OCI-LY1 (cell line): ENCODE measurements around the gene SGPP1.

Experiments used
- H2AFZ ChIP-seq: fragments of 200-600 bp; sonication (generic), shearing (Covaris generic); 2 replicates; pipeline ENCODE4 v1.6.0; 2014; ENCODE audit warnings: antibody characterized with exemption, mild to moderate bottlenecking, low read length
- H3F3A ChIP-seq: fragments of 200-600 bp; sonication (generic), shearing (Covaris generic); 2 replicates; pipeline ENCODE4 v1.6.0; 2014; ENCODE audit warnings: mild to moderate bottlenecking, antibody characterized with exemption, low read length, moderate library complexity; ENCODE audit not compliant: insufficient read depth
- H3K27ac ChIP-seq: fragments of 200-600 bp; sonication (generic); 2 replicates; pipeline ENCODE4 v1.5.1; 2014; ENCODE audit warnings: low read length, mixed run types, mild to moderate bottlenecking, low read depth; ENCODE audit not compliant: poor library complexity, severe bottlenecking
- H3K27me3 ChIP-seq: fragments of 200-600 bp; sonication (generic); 2 replicates; pipeline ENCODE4 v1.6.0; 2014; ENCODE audit warnings: antibody characterized with exemption, mild to moderate bottlenecking, low read length, moderate library complexity; ENCODE audit not compliant: insufficient read depth
- H3K36me3 ChIP-seq: fragments of 200-600 bp; sonication (generic); 2 replicates; pipeline ENCODE4 v1.6.1; 2014; ENCODE audit warnings: mild to moderate bottlenecking, antibody characterized with exemption, low read length, moderate library complexity, mixed read lengths; ENCODE audit not compliant: insufficient read depth
- H3K4me1 ChIP-seq: fragments of 200-600 bp; sonication (generic); 2 replicates; pipeline ENCODE4 v1.5.1; 2014; ENCODE audit warnings: mild to moderate bottlenecking, low read length, moderate library complexity; ENCODE audit not compliant: insufficient read depth, severe bottlenecking
- H3K4me2 ChIP-seq: fragments of 200-600 bp; sonication (generic), shearing (Covaris generic); 2 replicates; pipeline ENCODE4 v1.6.1; 2014; ENCODE audit warnings: low read length
- H3K4me3 ChIP-seq: fragments of 200-600 bp; sonication (generic); 2 replicates; pipeline ENCODE4 v1.5.1; 2014; ENCODE audit warnings: low read length, low read depth, mild to moderate bottlenecking, mixed read lengths; ENCODE audit not compliant: poor library complexity, severe bottlenecking
- H3K79me2 ChIP-seq: fragments of 200-600 bp; shearing (Covaris generic); 2 replicates; pipeline ENCODE4 v1.6.1; 2016; ENCODE audit warnings: mixed run types, low read length, mixed read lengths; ENCODE audit not compliant: insufficient read depth
- H3K9ac ChIP-seq: fragments of 200-600 bp; sonication (generic), shearing (Covaris generic); 2 replicates; pipeline ENCODE4 v1.6.1; 2014; ENCODE audit warnings: mild to moderate bottlenecking, low read length, mixed read lengths
- H3K9me2 ChIP-seq: fragments of 200-600 bp; sonication (generic), shearing (Covaris generic); 2 replicates; pipeline ENCODE4 v1.6.1; 2014; ENCODE audit warnings: low read depth, mild to moderate bottlenecking, low read length, mixed read lengths
- H3K9me3 ChIP-seq: fragments of 200-600 bp; shearing (Covaris generic); 2 replicates; pipeline ENCODE4 v1.6.1; 2014; ENCODE audit warnings: low read length, mixed read lengths
- H4K20me1 ChIP-seq: fragments of 200-600 bp; sonication (generic), shearing (Covaris generic); 2 replicates; pipeline ENCODE4 v1.6.0; 2016; ENCODE audit warnings: mild to moderate bottlenecking, low read length; ENCODE audit not compliant: insufficient read depth
- CTCF ChIP-seq: fragments of 200-600 bp; sonication (generic), shearing (Covaris generic); IDR thresholded peaks from 2 replicates; pipeline ENCODE4 v1.5.1; 2017; ENCODE audit warnings: mild to moderate bottlenecking, antibody characterized with exemption, low read length, moderate library complexity, mixed read lengths
- EZH2 ChIP-seq: fragments of 200-600 bp; sonication (generic), shearing (Covaris generic); IDR thresholded peaks from 2 replicates; pipeline ENCODE4 v1.8.0; 2017; ENCODE audit warnings: borderline replicate concordance, mixed run types, mild to moderate bottlenecking, antibody characterized with exemption, low read length, moderate library complexity, mixed read lengths

The SGPP1 gene

GRCh38 chr14:63654936-63655335 lies 72.9 kb downstream of the SGPP1 start:
- no peaks in the 10 kb centered on the region for H3K9me2 ChIP-seq
- H3K27ac ChIP-seq, result no peak overlapping the region
- TF ChIP-seq CTCF, result no peak
- TF ChIP-seq EZH2, result no peak
- no peak overlapping the region for H3K4me2 ChIP-seq
- no peak overlapping the region for H3K4me3 ChIP-seq
- H3K9me3 ChIP-seq, result no peaks in the 10 kb centered on the region
- no peaks in the 10 kb centered on the region for H4K20me1 ChIP-seq
- peaks cover 8% of the 10 kb centered on the region for H3K4me1 ChIP-seq
- no peaks in the 10 kb centered on the region for H3K36me3 ChIP-seq
- no peak overlapping the region for H2AFZ ChIP-seq
- H3K79me2 ChIP-seq, result no peaks in the 10 kb centered on the region
- H3K9ac ChIP-seq, result no peak overlapping the region
- H3K27me3 ChIP-seq, result no peaks in the 10 kb centered on the region
- H3F3A ChIP-seq, result no peaks in the 10 kb centered on the region

- H2AFZ ChIP-seq, result no peak overlapping the region
- TF ChIP-seq EZH2 (no peak), CTCF (no peak)
- H3K9ac ChIP-seq, result no peak overlapping the region
- H3F3A ChIP-seq, result no peaks in the 10 kb centered on the region
- H3K4me2 ChIP-seq, result no peak overlapping the region
- no peaks in the 10 kb centered on the region for H3K27me3 ChIP-seq
- no peak overlapping the region for H3K4me3 ChIP-seq
- H3K27ac ChIP-seq, result no peak overlapping the region
- no peaks in the 10 kb centered on the region for H3K9me2 ChIP-seq
- no peaks in the 10 kb centered on the region for H3K36me3 ChIP-seq
- peaks cover 8% of the 10 kb centered on the region for H3K4me1 ChIP-seq
- H3K79me2 ChIP-seq, result no peaks in the 10 kb centered on the region
- H4K20me1 ChIP-seq, result no peaks in the 10 kb centered on the region
- H3K9me3 ChIP-seq, result no peaks in the 10 kb centered on the region
These were observed 73.5 kb downstream of the SGPP1 start for GRCh38 chr14:63654346-63654745.

DNA sequence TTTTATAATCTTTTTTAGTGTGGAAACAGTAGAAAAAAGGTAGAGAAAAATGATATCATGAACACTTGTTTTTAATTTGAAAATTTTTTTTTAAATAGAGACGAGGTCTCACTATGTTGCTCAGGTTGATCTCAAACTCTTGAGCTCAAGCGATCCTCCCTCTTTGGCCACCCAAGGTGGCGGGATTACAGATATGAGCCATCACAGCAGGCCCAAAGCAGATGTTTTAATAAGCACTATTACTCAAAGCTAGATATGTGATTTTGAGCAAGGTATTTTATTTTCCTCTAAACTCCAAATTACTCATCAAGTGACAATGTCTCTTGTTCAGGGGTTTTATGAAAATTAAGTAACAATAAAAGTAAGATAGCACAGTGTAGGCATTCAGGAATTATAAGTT lies 75.5 kb downstream of the SGPP1 start:
- Histone ChIP-seq H3K9me3 (no peaks in the 10 kb centered on the region), H2AFZ (no peak overlapping the region), H3K79me2 (no peaks in the 10 kb centered on the region), H3K4me1 (peaks cover 15% of the 10 kb centered on the region), H3K9me2 (no peaks in the 10 kb centered on the region), H3K9ac (no peak overlapping the region), H4K20me1 (no peaks in the 10 kb centered on the region), H3F3A (no peaks in the 10 kb centered on the region), H3K4me2 (no peak overlapping the region), H3K27me3 (no peaks in the 10 kb centered on the region), H3K36me3 (no peaks in the 10 kb centered on the region), H3K27ac (no peak overlapping the region), H3K4me3 (no peak overlapping the region)
- TF ChIP-seq EZH2, result no peak
- no peak for TF ChIP-seq CTCF
